Measurements from ENCODE around the gene EID3.
A peak's percentile ranks its signal among the peaks of the same experiment; 100 is the strongest.
"Not testable (repeated sequence)": the region's sequence is repeated elsewhere in the genome, so short reads cannot be mapped to it uniquely, and the experiment has no call there.

Gene EID3

GRCh38 chr12:104303538-104304151 lies at the start of gene EID3:
Gene EID3, plus strand, starts transcription at chr12:104303739. Its CDS starts 196 bp downstream, at chr12:104303935.
- DNase-seq: no peak

DNA sequence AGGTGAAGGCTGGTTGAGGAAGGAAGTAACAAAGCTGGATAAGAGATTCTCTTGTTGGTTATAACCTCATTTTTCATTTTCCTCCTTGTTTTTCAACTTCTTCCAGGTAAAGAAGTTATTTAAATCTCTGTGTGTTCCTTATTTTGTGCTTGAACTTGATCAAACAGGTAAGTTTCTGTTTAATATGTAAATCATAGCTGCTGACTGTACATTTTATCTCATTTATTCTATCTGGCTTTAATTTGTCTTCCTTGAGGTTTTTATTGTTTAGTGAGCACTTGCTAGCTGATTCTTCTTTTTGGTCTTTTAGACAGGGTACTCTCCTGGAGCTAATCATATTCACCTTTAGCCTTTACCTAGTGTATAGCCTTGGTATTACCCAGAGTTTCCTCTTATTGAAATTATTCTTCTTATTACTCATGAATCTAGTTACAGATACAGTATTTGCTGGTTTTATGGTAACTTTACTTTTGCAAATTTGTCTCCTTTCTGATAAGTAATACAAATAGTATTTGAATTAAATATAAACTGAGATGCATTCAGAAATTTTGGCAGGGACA lies 45.5 kb upstream of the EID3 start:
- no peak for DNase-seq

GRCh38 chr12:104258476-104259067 lies 45.0 kb upstream of the EID3 start:
- no peak for DNase-seq

DNA sequence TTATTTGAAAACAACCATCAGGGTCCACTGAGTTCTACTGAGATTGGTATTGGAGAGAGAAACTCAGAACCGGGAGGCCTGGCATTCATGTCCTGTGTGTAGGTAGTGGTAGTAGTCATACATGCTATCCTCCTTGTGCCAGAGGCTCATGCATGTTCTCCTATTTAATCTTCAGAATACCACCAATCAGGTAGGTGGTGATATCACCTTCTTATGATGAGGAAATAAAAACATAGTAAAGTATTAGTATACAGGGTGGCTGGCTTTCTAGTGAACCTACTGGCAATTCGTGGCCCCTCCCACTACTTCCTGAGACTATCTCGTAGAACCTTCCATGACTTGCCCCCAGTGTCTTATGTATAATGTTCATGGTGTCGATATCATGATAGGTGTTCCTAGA lies 40.5 kb upstream of the EID3 start:
- no peak for DNase-seq

GRCh38 chr12:104263580-104264358 lies 39.8 kb upstream of the EID3 start:
- no peak for DNase-seq

GRCh38 chr12:104265436-104265835 lies 38.1 kb upstream of the EID3 start:
- not testable (repeated sequence) for DNase-seq

DNA sequence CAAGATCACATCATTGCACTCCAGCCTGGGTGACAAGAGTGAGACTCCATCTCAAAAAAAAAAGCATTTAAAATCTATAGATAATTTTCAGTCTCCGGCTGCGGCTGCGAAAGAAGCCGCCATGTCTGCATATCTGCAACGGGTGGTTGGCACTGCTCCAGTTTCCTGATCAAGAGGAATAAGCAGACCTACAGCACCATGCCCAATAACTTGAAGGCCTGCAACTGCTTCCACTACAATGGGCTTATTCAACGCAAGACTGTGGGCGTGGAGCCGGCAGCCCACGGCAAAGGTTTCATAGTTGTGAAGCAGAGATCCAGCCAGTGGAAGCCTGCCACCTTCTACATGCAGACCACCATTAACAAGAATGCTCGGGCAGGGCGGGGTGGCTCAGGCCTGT lies 30.6 kb upstream of the EID3 start:
- DNase-seq: no peak

DNA sequence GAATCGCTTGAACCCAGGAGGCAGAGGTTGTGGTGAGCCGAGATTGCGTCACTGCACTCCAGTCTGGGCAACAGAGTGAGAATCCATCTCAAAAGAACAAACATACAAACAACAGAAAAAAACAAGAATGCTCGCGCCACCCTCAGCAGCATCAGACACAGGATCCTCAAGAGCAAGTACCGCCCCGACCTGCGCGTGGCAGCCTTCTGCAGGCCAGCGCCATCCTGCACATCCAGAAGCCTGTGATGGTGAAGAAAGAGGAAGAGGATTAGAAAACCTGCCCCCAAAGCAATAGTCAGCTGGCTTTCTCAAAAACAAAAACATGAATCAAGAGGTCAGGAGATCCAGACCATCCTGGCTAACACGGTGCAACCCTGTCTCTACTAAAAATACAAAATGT lies 30.0 kb upstream of the EID3 start:
- DNase-seq: no peak

DNA sequence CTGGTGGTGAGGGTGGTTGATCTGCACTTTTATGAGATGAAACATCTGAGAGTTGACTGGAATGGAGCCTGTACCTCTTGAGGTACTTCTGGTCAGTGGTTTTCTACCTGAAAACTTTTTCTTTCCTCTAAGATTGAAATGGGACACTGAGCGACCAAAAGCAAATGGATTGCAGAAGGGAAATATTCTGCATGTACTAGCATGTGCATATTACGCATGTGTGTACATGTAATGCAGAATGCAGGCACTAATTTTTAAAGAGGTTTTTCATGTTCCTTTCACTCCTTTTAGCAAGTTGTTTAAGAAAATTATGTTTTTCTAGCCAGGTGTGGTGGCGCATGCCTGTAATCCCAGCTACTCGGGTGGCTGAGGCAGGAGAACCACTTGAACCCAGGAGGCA lies 28.7 kb upstream of the EID3 start:
- no peak for DNase-seq

- DNase-seq: no peak
These were observed 27.9 kb upstream of the EID3 start for GRCh38 chr12:104275689-104276088.

DNA sequence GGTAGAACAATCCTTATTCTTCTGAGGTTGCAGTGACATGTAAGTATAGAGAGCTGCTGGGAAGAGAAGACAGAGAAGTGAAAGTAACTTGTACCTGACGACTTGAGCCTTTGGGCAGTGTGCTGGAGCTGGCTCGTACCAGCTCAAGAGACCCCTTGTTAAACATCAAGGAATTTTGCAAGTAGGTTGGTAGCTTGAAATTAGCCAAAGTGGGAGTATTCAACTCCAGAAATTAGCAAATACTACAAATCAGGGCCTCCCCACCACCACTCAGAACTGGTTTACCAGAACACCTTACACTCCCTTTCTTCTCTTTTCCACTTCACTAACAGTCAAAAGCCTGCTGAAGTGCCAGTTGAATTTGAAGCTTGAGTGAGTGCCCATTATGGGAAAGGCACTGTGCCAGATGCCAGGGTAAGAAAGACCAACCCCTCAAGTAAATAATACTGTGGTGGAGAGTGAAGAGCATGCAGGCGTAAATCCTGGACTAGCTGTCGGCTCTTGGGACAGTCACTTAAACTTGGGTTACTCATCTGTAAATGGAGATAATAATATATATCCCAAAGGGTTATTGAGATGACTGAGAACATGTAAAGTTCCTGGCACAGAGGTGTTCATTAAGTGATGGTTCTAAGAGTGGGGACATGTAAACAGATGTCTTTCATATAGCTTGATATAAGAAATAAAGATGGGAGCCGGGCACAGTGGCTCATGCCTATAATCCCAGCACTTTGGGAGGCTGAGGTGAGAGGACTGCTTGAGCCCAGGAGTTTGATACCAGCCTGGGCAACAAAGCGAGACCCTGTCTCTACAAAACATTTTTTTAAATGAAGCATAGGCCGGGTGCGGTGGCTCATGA lies 27.0 kb upstream of the EID3 start:
- peak; percentile 70 for DNase-seq

GRCh38 chr12:104279164-104279563 lies 24.4 kb upstream of the EID3 start:
- DNase-seq: no peak

GRCh38 chr12:104280111-104280510 lies 23.4 kb upstream of the EID3 start:
- no peak for DNase-seq

GRCh38 chr12:104280717-104281458 lies 22.7 kb upstream of the EID3 start:
- DNase-seq: no peak

DNA sequence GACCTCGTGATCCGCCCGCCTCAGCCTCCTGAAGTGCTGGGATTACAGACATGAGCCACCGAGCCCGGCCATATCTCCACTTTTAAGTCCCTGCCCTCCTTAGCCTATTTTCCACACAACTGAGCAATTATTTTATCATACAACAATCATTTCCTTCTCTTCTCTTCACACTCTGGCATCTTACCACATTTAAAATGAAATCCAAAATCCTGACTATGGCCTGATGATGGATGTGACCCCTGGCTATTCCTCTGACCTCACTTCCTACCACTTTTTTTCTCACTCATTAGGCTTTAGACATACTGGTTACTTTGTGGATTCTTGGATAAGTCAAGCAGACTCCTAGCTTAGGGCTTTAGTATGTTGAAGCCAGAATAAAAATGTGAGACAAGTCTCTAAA lies 21.9 kb upstream of the EID3 start:
- no peak for DNase-seq

DNA sequence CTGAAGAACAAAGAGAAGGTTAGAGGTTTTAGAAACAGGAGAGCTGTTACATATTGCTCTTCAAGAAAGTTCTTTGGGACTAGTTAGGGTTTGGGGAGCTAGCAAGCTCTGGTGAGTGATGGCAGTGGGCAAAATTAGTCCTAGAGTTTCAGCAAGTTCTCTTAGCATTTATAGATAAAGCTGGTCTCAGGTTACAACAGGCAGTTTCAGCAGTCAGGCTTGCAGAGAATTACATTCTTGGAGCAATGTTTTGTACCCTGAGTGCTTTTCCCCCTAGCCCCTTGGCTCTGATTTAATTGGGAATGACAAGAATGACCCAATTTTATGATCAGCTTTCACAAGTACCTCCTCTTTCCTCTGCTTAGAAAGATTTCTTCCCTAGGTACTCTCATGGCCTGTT lies 21.4 kb upstream of the EID3 start:
- no peak for DNase-seq

DNA sequence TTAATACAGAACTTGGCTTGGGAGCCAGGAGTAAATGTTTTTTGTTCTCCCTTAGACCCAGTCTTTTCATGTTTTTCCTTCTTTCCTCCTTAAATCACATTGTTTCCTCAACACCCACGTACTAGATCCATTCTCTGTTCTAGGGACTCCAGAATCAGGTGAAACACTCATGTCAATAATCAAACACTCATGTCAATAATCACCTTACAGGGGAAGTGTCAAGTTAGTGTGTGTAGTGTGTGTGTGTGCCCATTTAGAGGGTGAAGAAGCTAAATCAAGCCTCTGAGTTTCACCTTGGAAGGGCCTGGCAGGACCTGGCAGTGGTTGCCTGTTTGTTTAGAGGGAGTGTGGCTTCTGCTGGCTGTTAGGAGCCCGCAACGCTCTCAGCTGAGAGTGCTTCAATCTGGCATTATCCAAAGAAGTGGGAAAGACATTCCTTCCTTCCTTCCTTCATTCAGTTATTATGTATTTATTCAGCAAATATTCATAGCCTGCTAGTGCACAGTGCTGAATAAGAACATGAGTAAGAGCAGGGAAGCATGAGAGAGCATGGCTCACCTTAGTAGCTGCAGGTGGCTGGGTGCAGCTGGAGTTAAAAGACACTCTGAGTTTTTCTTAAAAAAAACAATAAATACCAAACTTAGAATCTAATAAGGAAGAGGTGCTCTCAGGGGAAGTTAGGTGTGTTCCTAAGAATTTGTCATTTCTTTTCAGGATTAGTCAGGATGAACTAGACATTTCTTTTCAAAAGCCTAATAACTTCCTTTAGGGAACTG lies 17.6 kb upstream of the EID3 start:
- peak; percentile 17 for DNase-seq

DNA sequence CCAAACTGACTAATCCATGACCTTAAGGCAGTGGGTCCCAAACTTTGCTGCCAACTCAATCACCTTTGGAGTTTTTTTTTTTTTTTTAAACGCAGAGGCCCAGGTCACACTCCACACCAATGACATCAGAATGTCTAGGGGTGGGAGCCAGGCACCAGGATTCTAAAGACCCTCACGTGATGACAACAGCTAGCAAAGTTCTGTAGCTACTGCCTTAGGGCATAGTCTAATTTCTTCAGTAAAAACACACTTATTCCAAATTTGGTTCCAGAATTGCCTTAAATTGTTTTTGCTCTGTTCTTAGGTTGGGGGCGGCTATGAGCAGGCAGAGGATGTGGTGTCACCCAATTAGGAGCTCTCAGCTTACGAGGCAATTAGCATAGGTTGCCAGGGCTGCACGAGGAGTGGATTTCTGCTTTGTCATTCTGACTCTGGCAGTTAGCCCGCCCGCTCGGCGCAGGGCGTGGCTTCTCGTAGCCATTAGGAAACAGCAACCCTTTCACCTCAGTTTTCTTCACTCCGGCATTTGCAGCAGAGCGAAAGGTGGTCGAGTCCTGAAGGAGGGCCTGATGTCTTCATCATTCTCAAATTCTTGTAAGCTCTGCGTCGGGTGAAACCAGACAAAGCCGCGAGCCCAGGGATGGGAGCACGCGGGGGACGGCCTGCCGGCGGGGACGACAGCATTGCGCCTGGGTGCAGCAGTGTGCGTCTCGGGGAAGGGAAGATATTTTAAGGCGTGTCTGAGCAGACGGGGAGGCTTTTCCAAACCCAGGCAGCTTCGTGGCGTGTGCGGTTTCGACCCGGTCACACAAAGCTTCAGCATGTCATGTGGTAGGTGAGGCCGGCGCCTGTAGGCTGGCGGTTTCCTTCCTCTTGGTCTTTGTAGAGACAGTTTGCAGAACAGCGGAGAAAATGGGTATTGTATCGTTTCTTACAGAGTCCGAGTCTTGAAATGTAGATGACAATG lies 16.7 kb upstream of the EID3 start:
- peak; percentile 87 for DNase-seq

DNA sequence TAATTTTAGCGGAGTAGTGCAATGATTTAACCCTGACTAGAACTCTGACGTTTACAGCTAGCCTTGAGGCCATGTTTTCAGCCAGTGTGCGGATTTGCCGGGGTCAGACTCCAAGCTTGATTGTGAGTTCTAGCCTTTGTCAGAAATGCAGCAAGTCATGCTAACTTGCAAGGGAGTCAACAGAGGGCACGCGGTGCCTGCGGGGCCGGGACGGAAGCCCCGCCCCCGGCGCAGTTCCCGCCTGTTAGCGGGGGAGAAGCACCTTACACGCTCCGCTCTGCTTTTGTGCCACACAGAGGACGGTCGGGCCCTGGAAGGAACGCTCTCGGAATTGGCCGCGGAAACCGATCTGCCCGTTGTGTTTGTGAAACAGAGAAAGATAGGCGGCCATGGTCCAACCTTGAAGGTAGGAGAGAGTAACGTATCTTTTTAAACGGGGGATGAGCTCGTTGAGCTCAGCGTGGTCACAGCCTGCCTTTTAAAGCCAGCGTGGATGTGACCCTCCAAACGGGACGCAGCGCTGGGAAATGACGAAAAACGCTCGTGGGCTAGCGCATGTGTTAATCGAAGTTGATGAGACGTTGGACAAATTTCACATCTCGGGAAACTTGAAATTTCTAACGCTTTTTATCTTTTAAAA lies 14.8 kb upstream of the EID3 start:
- peak; percentile 66 for DNase-seq

GRCh38 chr12:104290320-104290719 lies 13.2 kb upstream of the EID3 start:
- no peak for DNase-seq

All from NCI-H1092 (cell line).